Neural progenitor cell (in vitro differentiated cells): ENCODE data around the gene MYH15. TPM values are rescaled to one million over a fixed set of nuclear protein-coding genes. Genes with fewer than 3 reads are reported as not detected.

Source experiments
- DNase-seq: peaks from one replicate; pipeline ENCODE4 v3.0.0-alpha.2; 2016; ENCODE audit warnings: low spot score
- H2AFZ ChIP-seq: fragments of 200-600 bp; sonication (generic); replicated peaks from 2 replicates; pipeline ENCODE4 v1.6.1; 2016; ENCODE audit warnings: antibody characterized with exemption
- H3F3A ChIP-seq: fragments of 200-600 bp; sonication (generic); 2 replicates; pipeline ENCODE4 v1.6.1; 2016; ENCODE audit warnings: antibody characterized with exemption, low read depth
- H3K27ac ChIP-seq: fragments of 200-600 bp; sonication (generic); 2 replicates; pipeline ENCODE4 v1.5.1; 2016; ENCODE audit warnings: mild to moderate bottlenecking
- H3K27me3 ChIP-seq: fragments of 200-600 bp; sonication (generic); 2 replicates; pipeline ENCODE4 v1.6.1; 2016; ENCODE audit warnings: mild to moderate bottlenecking, moderate library complexity
- H3K36me3 ChIP-seq: fragments of 200-600 bp; sonication (generic); 2 replicates; pipeline ENCODE4 v1.5.1; 2016
- H3K4me1 ChIP-seq: fragments of 200-600 bp; sonication (generic); 2 replicates; pipeline ENCODE4 v1.6.1; 2016; ENCODE audit warnings: mixed run types
- H3K4me2 ChIP-seq: fragments of 200-600 bp; sonication (generic); 2 replicates; pipeline ENCODE4 v1.6.1; 2016
- H3K4me3 ChIP-seq: fragments of 200-600 bp; sonication (generic); 2 replicates; pipeline ENCODE4 v1.5.1; 2016
- H3K79me2 ChIP-seq: fragments of 200-600 bp; sonication (generic); 2 replicates; pipeline ENCODE4 v1.6.1; 2016; ENCODE audit warnings: low read depth
- H3K9ac ChIP-seq: fragments of 200-600 bp; sonication (generic); 2 replicates; pipeline ENCODE4 v1.6.1; 2016
- H3K9me3 ChIP-seq: fragments of 200-600 bp; sonication (generic); 2 replicates; pipeline ENCODE4 v1.5.1; 2016; ENCODE audit warnings: low read depth
- H4K20me1 ChIP-seq: fragments of 200-600 bp; sonication (generic); 2 replicates; pipeline ENCODE4 v1.6.1; 2016; ENCODE audit warnings: low read depth
- H3K27ac Mint-ChIP-seq: 3 replicates; pipeline ENCODE4 v1.8.0; 2021; ENCODE audit warnings: mixed read lengths
- H3K27me3 Mint-ChIP-seq: 2 replicates; pipeline ENCODE4 v1.8.0; 2022; ENCODE audit warnings: low read depth, mild to moderate bottlenecking, inconsistent platforms, moderate library complexity, mixed read lengths; ENCODE audit not compliant: insufficient read depth
- H3K36me3 Mint-ChIP-seq: 3 replicates; pipeline ENCODE4 v1.8.0; 2021; ENCODE audit warnings: mixed read lengths
- H3K4me1 Mint-ChIP-seq: 3 replicates; pipeline ENCODE4 v1.8.0; 2021; ENCODE audit warnings: mixed read lengths
- H3K4me3 Mint-ChIP-seq: 3 replicates; pipeline ENCODE4 v1.8.0; 2021; ENCODE audit warnings: mild to moderate bottlenecking, moderate library complexity, mixed read lengths
- H3K9me3 Mint-ChIP-seq: 3 replicates; pipeline ENCODE4 v1.8.0; 2020; ENCODE audit warnings: mixed read lengths
- EZH2 ChIP-seq: fragments of 200-600 bp; sonication (generic); IDR thresholded peaks from 2 replicates; pipeline ENCODE4 v1.6.1; 2017; ENCODE audit warnings: antibody characterized with exemption, mild to moderate bottlenecking, moderate library complexity
- EZH2phosphoT487 ChIP-seq: fragments of 200-600 bp; sonication (generic); IDR thresholded peaks from 2 replicates; pipeline ENCODE4 v1.6.1; 2017; ENCODE audit warnings: antibody characterized with exemption
- total RNA-seq: library from RNA; depleted of rRNA; stranded (reverse); fragments of >200 nt; gene quantifications from 2 replicates; pipeline ENCODE4 v1.2.3, GENCODE V29; 2015; ENCODE audit warnings: low replicate concordance
- TF ChIP-seq, protein P1 (sequence below): fragments of 200-600 bp; sonication (generic); IDR thresholded peaks from 2 replicates; pipeline ENCODE4 v1.5.1; 2017; ENCODE audit warnings: antibody characterized with exemption, mild to moderate bottlenecking

The MYH15 gene
- total RNA-seq, 1 donor from 2014 or later = not detected

DNA sequence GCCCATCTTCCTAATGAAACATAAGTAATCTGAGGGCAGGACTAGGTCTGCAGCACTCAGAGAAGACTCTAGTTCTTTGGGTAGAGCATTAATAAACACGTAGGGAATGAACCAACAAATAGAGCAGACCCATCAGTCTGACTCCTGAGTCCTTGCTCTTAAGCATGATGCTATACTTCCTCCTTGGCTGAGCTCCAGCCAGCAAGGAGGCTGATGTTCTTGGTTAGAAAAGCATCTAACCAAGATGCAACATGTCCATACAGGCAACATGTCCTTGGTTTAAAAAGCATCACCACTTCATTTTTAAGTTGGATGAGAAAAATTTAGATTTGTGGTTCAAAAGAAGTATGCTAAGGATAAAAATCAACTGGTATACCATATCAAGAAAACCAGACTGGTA, 8.5 kb upstream of the MYH15 start:
- no peak overlapping the region for H2AFZ ChIP-seq
- H3K4me1 ChIP-seq = peaks cover 22% of the 10 kb centered on the region
- H3K4me3 ChIP-seq = no peak overlapping the region
- H3K9me3 Mint-ChIP-seq = no peaks in the 10 kb centered on the region
- no peak overlapping the region for H3K4me2 ChIP-seq
- H3K27me3 ChIP-seq = no peaks in the 10 kb centered on the region
- H3K79me2 ChIP-seq = no peaks in the 10 kb centered on the region
- no peak overlapping the region for H3K27ac ChIP-seq
- H3K36me3 ChIP-seq = no peaks in the 10 kb centered on the region
- no peak overlapping the region for H3K27ac Mint-ChIP-seq
- H3K9me3 ChIP-seq = no peaks in the 10 kb centered on the region
- no peak for TF ChIP-seq EZH2phosphoT487
- TF ChIP-seq, protein P1, sequence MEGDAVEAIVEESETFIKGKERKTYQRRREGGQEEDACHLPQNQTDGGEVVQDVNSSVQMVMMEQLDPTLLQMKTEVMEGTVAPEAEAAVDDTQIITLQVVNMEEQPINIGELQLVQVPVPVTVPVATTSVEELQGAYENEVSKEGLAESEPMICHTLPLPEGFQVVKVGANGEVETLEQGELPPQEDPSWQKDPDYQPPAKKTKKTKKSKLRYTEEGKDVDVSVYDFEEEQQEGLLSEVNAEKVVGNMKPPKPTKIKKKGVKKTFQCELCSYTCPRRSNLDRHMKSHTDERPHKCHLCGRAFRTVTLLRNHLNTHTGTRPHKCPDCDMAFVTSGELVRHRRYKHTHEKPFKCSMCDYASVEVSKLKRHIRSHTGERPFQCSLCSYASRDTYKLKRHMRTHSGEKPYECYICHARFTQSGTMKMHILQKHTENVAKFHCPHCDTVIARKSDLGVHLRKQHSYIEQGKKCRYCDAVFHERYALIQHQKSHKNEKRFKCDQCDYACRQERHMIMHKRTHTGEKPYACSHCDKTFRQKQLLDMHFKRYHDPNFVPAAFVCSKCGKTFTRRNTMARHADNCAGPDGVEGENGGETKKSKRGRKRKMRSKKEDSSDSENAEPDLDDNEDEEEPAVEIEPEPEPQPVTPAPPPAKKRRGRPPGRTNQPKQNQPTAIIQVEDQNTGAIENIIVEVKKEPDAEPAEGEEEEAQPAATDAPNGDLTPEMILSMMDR = no peak
- no peak for TF ChIP-seq EZH2
- H3K4me3 Mint-ChIP-seq = no peak overlapping the region
- no peaks in the 10 kb centered on the region for H3K36me3 Mint-ChIP-seq
- H3F3A ChIP-seq = peaks cover 14% of the 10 kb centered on the region
- no peak for DNase-seq
- H3K27me3 Mint-ChIP-seq = peaks cover 2% of the 10 kb centered on the region
- peaks cover 5% of the 10 kb centered on the region for H4K20me1 ChIP-seq
- no peak overlapping the region for H3K9ac ChIP-seq
- peaks cover 14% of the 10 kb centered on the region for H3K4me1 Mint-ChIP-seq

DNA sequence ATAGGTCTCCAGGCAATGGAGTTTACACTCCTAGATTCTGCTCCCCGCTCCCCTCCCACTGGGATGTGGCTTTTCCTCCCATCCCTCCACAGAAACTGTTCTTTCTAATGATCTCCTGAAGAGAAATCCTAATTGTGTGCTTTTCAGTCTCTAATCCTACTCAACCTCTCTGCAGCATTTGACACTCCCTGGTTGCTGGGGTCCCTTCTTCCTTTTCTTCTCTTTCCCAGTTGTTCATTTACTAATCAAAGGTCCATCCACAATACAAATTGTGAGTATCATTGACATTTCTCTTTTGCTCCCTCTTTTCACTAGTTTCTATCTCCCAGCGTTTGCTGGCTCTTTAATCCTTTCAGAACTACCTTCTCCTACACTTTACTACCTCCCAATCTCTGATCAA, 6.5 kb upstream of the MYH15 start:
- H3K27ac Mint-ChIP-seq = no peak overlapping the region
- peaks cover 2% of the 10 kb centered on the region for H3K36me3 Mint-ChIP-seq
- peak overlapping the region; percentile 17 for H3K27ac ChIP-seq
- H3K4me1 Mint-ChIP-seq = peaks cover 14% of the 10 kb centered on the region
- H3K4me3 ChIP-seq = no peak overlapping the region
- peaks cover 22% of the 10 kb centered on the region for H3K4me1 ChIP-seq
- H3K79me2 ChIP-seq = no peaks in the 10 kb centered on the region
- no peak overlapping the region for H3K4me3 Mint-ChIP-seq
- peak; percentile 68 for DNase-seq
- TF ChIP-seq, protein P1 = no peak
- TF ChIP-seq EZH2phosphoT487 (peak; percentile 68), EZH2 (no peak)
- H3K4me2 ChIP-seq = peak overlapping the region; percentile 62
- H3K9me3 ChIP-seq = no peaks in the 10 kb centered on the region
- no peaks in the 10 kb centered on the region for H3K9me3 Mint-ChIP-seq
- no peaks in the 10 kb centered on the region for H3K27me3 ChIP-seq
- no peaks in the 10 kb centered on the region for H3K36me3 ChIP-seq
- peaks cover 2% of the 10 kb centered on the region for H3K27me3 Mint-ChIP-seq
- peaks cover 5% of the 10 kb centered on the region for H4K20me1 ChIP-seq
- no peak overlapping the region for H3K9ac ChIP-seq
- no peak overlapping the region for H2AFZ ChIP-seq
- H3F3A ChIP-seq = peaks cover 14% of the 10 kb centered on the region

DNA sequence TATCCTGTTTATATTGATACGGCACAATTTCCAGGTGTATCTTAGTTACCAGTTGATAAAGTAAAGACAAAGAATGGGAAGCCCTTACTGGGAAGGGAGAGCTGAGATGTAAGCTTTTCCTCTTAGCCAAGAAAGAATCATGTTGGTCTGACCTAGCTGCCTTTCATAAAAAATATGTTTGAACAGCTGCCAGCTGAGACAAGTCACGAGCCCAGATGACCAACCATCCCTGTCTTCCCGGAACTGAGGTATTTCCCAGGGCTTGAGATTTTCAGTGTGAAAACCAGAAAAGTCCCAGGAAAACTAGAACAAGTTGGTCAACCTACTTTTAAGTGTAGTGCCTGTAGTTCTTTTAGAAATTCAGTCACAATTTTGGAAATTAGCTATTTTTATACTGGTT, 3.6 kb upstream of the MYH15 start:
- H4K20me1 ChIP-seq = peaks cover 5% of the 10 kb centered on the region
- Mint-ChIP-seq H3K36me3 (peaks cover 2% of the 10 kb centered on the region), H3K27ac (no peak overlapping the region), H3K4me3 (no peak overlapping the region), H3K4me1 (peaks cover 25% of the 10 kb centered on the region), H3K9me3 (no peaks in the 10 kb centered on the region), H3K27me3 (peaks cover 2% of the 10 kb centered on the region)
- H3K4me1 ChIP-seq = peaks cover 33% of the 10 kb centered on the region
- no peak overlapping the region for H3K4me2 ChIP-seq
- H3K36me3 ChIP-seq = no peaks in the 10 kb centered on the region
- no peak overlapping the region for H3K27ac ChIP-seq
- H3K27me3 ChIP-seq = no peaks in the 10 kb centered on the region
- H2AFZ ChIP-seq = no peak overlapping the region
- H3K9me3 ChIP-seq = no peaks in the 10 kb centered on the region
- no peak overlapping the region for H3K9ac ChIP-seq
- H3K79me2 ChIP-seq = no peaks in the 10 kb centered on the region
- no peak overlapping the region for H3K4me3 ChIP-seq
- H3F3A ChIP-seq = peaks cover 18% of the 10 kb centered on the region
- DNase-seq = no peak
- TF ChIP-seq, protein P1 = no peak
- TF ChIP-seq EZH2phosphoT487 (no peak), EZH2 (no peak)
